GM12801 (cell line): ENCODE results near the gene LRRK1.

Experiments used
- CTCF ChIP-seq: IDR thresholded peaks from one replicate; pipeline ENCODE4 v1.5.1; 2011; ENCODE audit warnings: control low read depth; ENCODE audit not compliant: insufficient read length; ENCODE audit errors: extremely low read depth

The LRRK1 gene

GRCh38 chr15:101028772-101029438 is 109.7 kb downstream of the LRRK1 start:
- no peak for TF ChIP-seq CTCF

GRCh38 chr15:101029971-101030661 is 111.0 kb downstream of the LRRK1 start:
- TF ChIP-seq CTCF, result no peak

GRCh38 chr15:101031213-101031612 is 112.1 kb downstream of the LRRK1 start:
- TF ChIP-seq CTCF, result no peak

- TF ChIP-seq CTCF, result no peak
Measured at GRCh38 chr15:101033801-101034200, 114.6 kb downstream of the LRRK1 start.

- TF ChIP-seq CTCF, result no peak
Measured at GRCh38 chr15:101035611-101036010, 116.5 kb downstream of the LRRK1 start.

- no peak for TF ChIP-seq CTCF
Measured at GRCh38 chr15:101036189-101036588, 117.0 kb downstream of the LRRK1 start.

GRCh38 chr15:101037090-101037830 is 118.1 kb downstream of the LRRK1 start:
- no peak for TF ChIP-seq CTCF
